Measurements from ENCODE around the gene CCL2.

The CCL2 gene

DNA sequence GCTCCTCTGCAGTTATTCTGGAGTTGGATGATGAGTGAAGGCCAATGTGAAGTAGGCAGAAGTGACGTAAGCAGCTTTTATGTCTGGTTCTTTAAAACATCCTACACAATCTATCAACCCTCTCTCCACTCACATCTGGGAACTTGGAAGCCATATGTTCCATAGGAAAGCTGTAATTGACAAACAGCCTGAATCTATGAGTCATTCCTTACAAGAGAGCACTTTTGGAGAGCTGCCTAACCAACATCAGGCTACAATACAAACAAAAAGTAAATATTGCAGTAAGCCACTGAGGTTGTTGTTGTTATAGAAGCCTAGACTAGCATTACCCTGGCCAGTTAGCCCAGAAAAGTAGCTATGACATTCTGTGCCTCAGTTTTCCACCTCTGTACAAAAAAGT lies 20.8 kb downstream of the CCL2 start:
- DNase-seq: no peak

DNA sequence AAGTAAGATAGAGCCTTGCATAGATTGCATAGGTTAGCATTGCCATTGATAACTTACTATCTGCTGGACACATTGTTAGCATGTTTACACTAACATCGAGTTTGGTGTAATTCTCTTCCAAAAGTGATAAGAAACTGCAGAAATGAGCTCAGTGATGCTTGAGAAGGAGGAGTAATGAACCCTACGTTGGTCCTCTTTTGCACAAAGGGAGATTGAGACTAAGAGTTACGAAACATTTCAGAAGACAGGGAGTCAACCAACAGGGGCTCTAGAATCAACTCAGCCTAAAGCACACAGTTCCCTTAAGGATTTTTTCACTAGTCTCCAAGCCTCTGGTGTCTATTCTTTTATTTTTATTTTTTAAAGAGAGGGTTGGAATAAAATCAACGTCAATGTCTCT lies 21.7 kb downstream of the CCL2 start:
- no peak for DNase-seq

DNA sequence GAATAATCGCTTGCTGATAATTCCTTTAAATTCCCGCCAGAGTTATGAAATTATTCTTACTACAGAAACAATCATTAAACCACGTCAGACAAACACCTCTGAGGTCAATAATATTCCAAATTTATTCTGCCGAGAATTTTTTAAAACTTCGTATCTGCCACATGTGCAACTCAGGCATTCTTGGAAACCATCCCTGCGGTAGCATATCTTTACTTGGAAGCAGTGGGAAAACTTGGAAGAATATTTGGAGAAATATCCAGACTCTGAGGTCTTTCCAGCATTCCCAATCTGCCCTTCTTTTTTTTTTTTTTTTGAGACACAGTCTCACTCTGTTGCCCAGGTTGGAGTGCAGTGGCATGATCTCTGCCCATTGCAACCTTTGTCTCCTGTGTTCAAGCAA lies 28.5 kb downstream of the CCL2 start:
- DNase-seq: no peak

DNA sequence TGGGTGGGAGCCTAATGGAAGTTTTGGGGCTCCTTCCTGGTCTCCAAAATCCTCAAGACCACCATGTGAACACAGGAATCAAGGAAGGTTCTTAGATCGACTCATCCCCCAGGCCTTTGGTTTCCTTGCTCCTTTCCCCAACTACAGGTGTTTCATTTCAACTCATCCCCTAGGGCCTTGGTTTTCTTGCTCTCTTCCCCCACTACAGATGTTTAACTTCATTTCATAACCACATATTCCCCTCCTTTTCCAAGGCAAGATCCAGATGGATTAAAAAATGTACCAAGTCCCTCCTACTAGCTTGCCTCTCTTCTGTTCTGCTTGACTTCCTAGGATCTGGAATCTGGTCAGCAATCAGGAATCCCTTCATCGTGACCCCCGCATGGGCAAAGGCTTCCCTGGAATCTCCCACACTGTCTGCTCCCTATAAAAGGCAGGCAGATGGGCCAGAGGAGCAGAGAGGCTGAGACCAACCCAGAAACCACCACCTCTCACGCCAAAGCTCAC lies 30.3 kb downstream of the CCL2 start, which contains the start of gene CCL11:
CCL11 (plus strand) TSS at position 457 of the 507 bp plus-strand sequence. CDS start 67 bp downstream, outside the sequence.
- DNase-seq: no peak

DNA sequence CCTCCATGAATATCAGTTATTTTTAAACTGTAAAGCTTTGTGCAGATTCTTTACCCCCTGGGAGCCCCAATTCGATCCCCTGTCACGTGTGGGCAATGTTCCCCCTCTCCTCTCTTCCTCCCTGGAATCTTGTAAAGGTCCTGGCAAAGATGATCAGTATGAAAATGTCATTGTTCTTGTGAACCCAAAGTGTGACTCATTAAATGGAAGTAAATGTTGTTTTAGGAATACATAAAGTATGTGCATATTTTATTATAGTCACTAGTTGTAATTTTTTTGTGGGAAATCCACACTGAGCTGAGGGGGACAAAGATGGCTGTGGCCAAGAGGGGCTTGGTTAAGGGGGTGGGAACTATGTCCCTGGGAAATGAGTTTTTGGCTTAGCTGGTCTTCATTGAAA lies 32.8 kb downstream of the CCL2 start:
- DNase-seq: no peak

DNA sequence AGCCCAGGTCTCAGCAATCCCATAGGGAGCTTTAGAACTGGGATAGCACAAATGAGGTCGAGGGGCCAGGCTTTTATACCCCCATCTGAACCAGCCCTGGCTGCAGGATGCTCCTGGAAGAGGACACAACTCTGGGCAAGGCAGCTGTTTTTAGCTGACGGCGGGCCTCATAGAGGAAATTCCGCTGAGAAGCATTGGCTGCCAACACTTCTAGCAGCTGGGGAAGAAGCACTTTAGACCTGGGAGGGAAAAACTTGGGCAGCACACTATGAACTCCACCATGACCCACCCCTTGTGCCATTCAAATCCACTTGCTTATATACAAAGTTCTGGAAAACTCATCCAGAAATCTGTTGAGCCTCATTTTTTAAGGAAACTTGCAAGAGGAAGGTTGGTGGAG lies 35.5 kb downstream of the CCL2 start:
- no peak for DNase-seq

DNA sequence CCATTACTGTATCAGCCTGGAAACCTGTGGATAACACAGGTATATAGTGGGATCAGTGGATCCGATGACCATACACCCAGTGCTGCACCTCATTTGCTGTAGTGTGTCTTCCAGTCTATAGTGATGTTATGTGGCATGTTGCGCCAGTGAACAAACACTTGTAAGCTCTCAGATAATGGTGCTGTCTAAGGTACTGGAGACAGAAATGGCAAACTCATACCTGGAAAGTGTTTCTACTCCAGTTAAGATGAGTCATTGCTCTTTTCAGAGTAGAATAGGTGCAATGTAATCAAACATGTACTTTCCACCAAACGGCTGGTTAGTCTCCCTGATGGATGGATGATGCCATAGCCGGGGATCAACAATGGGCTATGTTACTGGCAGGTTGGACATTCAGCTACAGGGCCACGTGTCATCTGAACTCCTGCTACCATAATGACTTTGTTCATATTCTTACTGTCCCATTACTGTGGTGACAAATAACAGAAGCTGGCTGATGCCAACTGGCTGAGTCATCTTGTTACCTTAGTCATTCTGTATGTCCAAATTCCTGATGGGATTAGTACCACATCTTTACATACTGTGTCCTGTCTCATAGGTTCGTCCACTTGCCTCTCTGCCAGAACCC lies 36.8 kb downstream of the CCL2 start:
- no peak for DNase-seq

DNA sequence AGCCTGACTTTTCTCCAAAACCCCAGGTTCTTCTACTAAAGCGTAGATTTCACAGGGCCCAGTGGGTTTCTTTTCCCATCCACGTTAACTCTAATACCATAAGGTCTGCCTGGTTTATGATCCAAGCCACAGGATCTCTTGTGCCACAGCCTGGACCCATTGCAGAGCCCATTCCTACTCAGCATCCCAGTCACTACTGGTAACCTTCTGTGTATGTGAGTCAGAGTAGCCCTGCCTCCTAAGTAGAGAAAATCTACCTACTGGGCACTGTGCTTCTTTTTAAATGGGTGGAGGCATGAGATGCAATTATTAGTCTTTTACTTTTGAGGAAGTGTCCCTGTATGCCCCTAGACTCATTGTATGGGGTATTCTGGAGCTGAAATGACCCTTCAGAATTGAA lies 43.9 kb downstream of the CCL2 start:
- no peak for DNase-seq

DNA sequence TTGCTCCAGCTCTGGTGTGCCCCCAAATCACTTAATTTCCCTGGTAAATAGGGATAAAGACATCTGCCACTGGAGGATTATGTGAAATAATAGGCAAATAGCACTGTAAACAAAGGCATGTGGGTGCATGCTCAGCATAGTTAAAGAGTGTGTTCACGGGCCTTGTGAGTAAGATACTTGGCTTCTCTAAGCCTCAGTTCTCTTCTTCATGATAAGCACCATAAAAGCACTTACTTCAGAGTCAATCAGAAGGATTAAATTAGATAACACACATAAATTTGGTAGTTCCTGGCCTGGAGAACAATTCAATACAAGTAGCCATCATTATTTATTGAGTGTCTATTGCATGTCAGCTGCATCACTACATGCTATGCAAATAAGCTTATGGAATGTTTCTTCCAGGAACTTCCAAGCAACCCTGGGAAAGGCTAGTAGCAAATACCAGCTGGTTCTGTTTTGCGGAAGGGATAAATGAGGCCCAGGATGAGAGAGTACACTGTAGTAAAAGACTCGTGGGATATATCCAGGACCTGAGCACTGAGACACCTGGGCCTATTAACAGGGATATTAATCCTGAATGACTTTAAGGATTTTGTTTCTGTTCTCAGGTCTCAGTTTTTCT lies 45.0 kb downstream of the CCL2 start:
- no peak for DNase-seq

DNA sequence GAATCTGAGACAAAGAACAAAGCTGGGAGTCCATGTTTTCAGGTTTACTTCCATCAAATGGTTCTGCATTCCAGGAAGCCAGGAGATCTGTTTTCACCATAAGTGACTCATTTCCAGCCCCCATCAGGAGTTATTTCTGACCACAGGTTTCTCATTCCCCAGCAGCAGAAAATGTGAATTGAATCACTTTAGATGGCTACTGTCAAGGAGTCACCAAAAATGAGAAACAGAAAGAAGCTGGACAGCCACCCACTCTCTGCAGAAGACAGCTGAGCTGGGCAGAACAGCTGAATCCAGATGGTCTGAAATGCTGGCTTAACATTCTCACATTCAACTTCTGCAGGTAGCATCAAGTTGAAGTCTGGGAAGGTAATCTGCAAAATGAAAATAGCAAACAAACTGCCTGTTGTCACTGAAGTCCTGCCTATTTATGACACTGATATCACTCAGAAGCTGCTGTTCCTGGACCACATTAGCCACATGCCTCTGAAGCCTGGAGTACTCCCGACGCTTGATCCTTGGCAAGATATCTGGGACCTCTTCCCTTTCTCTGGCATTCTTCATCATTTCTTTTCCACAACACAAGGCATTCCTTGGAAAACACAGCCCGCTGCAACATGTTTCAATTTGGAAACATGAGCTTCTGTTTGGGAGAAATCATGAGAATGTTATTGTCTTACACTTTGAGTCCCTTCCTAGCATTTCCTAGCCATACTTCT lies 45.7 kb downstream of the CCL2 start:
- no peak for DNase-seq

DNA sequence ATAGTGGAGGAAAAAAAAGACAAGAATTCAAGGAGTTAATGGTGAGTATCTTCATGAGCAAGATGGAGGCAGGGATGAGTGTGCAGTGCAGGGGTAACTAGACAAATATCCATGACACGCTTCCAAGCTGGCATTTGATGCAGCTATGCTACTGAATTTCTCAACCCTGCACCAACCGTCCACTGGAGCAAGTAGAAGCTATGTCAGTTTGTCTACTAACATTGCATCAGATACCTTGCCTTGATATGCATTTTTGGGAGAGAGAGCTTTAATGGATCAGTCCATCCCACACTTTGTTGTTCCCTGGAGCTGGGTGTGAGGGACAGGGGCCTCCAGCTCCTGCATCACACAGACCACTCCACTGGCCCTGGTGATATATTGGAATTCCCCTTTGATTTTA lies 46.9 kb downstream of the CCL2 start:
- no peak for DNase-seq

DNA sequence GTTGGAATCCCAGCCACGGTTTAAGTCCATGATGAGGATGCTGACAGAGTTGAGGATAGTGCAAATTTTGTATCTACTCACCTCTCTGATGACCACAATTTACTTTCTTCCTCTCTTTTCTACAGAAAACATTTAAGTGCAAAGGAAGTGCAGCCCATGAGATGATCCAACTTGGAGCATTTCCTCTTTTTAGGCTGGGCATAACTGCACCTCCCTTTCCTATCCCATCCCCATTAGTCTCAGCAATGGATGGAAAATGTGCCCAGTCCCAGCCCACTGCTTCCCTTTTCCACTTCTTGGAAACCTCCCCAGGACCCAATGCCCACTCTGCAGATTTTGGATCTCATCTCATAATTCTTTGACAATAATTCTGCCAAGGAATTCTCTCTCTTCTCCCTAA lies 47.6 kb downstream of the CCL2 start:
- DNase-seq: no peak

DNA sequence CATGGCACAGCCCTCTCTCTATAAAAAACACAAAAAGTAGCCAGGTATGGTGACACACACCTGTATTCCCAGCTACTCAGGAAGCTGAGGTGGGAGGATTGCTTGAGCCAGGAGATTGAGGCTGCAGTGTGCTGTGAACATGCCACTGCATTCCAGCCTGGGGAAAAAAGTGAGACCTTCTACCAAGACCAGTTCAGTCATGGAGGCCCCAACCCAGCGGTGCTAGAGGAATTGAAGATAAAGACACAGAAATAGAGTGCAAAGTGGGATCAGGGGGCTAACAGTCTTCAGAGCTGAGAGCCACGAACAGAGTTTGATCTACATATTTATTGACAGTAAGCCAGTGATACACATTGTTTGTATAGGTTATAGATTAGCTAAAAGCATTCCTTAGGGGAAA lies 48.5 kb downstream of the CCL2 start:
- DNase-seq: no peak

DNA sequence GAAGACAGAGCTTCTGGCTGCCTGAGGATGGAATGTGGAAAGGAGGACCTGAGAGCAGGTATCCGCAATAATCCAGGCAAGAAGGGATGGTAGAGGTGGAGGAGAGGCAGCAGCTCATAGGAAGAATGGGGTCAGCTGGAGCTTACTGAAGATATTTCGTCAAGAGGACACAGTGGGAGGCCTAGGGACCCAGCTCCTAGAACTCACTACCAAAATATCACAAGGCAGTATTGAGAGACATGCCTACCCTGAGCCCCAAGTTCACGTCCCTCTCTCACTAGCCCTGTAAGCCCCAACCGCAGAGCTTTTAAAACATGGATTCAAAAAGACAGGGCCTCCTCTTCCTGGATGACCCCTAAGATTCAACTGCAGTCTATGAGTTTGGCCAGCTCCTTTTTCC lies 50.0 kb downstream of the CCL2 start:
- no peak for DNase-seq

DNA sequence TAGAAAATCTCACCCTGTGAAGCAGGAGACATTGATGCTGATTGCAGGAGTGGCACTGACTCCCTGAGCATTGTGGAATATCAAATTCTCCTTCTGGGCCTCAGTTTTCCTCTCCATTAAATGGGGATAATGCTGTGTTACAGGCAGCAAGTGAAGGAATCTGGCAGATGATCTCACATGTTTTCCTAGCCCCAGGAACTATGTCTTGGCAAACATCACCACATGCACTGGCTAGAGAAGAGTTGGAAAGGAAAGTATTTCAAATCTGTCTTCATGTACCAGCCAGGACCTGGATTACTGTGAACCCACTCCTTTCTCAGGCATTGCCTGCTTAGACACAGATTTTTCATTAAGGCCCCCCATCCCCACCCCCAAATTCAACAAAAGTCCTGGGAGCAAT lies 50.5 kb downstream of the CCL2 start:
- no peak for DNase-seq

DNA sequence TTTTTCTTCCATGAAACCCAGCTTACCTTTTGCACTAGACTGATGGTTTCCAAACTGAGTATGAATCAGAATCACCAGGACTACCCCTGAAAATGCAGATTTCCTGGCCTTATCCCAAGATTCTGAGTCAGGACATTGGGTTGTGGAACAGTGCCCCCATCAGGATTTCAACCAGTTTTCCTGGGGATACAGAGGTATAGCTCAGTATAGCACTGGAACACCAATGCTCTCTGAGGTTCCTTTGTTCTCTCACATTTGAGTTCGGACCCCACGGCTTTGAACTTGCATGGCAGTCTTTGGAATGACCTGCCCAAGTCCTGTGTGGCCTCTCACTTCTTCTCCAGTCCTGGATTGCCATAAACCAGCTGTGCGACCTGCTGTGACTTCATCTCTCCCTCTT lies 51.4 kb downstream of the CCL2 start:
- DNase-seq: no peak
